ENCODE measurements around the gene C16orf95. TPM values are rescaled to one million over a fixed set of nuclear protein-coding genes. Genes with fewer than 3 reads are reported as not detected.
"Not testable (repeated sequence)": the region's sequence is repeated elsewhere in the genome, so short reads cannot be mapped to it uniquely, and the experiment has no call there.

C16orf95 gene
- total RNA-seq, 1 experiment from 2014 or later: 8.0 TPM

- DNase-seq (ENCODE audit: low spot score): no peak
Observed at GRCh38 chr16:87346517-87347060, 29.4 kb upstream of the C16orf95 start.

GRCh38 chr16:87345726-87346424 lies 28.7 kb upstream of the C16orf95 start:
- no peak for DNase-seq (ENCODE audit: low spot score)

GRCh38 chr16:87344931-87345631 lies 27.9 kb upstream of the C16orf95 start:
- no peak for DNase-seq (ENCODE audit: low spot score)

DNA sequence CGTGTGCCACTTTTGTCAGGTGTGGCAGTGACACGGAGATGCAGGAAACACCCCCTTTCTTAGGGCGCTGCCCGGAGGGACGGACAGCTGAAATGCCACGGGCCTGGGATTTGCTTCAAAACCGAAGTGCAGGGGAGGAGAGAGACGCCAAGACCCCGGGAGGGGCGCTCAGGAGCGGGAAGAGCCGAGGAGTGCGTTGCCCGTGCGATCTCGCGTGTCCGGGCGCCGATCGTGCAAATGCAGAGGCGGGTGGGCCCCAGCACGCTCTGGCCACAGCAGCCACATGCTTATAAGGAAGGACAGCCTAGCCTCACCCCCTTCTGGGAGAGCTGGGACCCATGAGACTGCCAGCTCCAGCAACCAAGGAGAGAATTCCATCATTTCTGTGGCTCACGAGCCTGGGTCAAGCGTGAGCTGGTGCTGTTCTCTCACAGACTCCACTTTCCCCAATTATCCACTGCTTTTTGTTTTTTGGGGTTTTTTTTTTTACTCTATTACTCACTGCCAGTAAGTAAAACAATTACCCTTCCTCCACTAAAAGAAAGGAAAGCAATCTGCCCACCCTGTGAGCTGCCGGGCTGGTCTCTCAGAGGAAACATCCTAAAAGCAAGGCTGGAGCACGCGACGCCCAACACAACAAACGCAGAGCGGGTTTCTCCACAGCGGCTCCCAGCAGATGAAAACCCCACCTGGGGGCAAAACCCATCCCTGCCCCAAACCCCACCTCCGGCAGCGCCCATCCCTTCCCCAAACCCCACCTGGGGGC lies 27.2 kb upstream of the C16orf95 start:
- no peak for DNase-seq (ENCODE audit: low spot score)

DNA sequence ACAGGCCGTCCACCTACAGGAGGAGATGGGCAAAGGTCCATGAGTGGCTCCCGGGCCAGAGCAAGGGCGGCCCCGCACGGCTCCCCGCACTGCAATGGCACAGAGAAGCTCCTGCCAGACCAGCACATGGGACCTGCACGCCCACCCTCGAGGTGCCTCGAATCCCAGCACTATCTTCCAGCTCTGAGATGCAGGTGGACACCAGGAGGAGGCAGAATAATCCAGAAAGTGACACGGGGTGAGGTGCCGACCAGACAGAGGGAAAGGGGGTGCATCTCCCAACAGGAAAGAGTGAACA lies 26.5 kb upstream of the C16orf95 start:
- no peak for DNase-seq (ENCODE audit: low spot score)

- no peak for DNase-seq (ENCODE audit: low spot score)
Observed at GRCh38 chr16:87342978-87343752, 26.0 kb upstream of the C16orf95 start.

- DNase-seq (ENCODE audit: low spot score): no peak
Observed at GRCh38 chr16:87342504-87342903, 25.3 kb upstream of the C16orf95 start.

GRCh38 chr16:87340198-87340597 lies 23.0 kb upstream of the C16orf95 start:
- no peak for DNase-seq (ENCODE audit: low spot score)

- not testable (repeated sequence) for DNase-seq (ENCODE audit: low spot score)
Observed at GRCh38 chr16:87339724-87340105, 22.5 kb upstream of the C16orf95 start.

DNA sequence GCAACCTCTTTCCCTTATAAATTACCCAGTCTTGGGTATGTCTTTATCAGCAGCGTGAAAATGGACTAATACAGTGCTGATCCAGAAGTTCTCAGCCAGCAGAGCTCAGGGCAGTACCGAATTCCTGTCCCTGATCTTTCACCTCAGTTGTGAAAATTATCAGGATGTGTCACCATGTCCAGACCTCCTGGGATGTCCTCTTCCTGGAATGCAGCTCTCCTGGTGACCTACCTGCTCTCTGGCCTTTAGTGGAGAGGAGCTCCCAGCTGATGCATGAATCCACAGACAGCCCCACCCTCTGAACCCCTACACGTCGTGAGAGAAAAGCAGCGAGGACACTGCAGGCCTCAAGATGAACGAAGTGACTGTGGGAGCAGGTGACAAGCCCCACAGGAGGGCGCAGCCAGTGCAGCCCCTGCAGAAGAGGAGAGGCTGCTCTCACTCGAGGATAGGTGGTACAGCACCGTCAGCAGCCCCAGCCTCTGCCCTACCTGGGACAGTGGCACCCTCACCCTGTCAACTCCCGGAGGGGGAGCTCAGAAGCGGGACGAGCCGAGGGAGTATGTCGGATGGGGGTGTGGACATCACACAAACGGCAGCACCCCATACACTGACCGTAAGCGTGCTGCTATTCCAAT lies 22.0 kb upstream of the C16orf95 start:
- no peak for DNase-seq (ENCODE audit: low spot score)

GRCh38 chr16:87338155-87338765 lies 21.1 kb upstream of the C16orf95 start:
- DNase-seq (ENCODE audit: low spot score): no peak

DNA sequence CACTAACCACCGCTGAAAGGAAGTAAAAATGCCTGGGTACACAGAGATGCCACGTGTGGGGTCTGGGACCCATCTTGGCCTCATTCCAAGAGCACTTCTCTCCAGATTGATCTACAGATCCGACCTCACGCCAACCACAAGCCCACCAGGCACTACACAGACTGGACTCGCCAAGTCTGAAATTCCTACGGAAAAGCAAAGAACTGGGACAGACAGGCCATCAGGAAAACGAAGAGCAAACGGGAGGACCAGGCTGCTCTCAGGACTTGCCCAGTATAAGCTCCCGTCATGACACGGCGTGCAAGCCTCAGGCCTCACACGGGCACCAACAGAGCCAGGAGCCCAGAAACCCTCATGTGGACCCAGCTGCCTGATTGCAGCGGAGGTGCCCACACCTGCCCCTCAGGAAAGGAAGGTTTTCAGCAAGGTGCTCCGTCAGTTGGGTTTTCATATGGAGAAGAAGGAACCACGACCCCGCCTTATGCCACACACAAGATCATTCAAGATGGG lies 20.1 kb upstream of the C16orf95 start:
- DNase-seq (ENCODE audit: low spot score): no peak

DNA sequence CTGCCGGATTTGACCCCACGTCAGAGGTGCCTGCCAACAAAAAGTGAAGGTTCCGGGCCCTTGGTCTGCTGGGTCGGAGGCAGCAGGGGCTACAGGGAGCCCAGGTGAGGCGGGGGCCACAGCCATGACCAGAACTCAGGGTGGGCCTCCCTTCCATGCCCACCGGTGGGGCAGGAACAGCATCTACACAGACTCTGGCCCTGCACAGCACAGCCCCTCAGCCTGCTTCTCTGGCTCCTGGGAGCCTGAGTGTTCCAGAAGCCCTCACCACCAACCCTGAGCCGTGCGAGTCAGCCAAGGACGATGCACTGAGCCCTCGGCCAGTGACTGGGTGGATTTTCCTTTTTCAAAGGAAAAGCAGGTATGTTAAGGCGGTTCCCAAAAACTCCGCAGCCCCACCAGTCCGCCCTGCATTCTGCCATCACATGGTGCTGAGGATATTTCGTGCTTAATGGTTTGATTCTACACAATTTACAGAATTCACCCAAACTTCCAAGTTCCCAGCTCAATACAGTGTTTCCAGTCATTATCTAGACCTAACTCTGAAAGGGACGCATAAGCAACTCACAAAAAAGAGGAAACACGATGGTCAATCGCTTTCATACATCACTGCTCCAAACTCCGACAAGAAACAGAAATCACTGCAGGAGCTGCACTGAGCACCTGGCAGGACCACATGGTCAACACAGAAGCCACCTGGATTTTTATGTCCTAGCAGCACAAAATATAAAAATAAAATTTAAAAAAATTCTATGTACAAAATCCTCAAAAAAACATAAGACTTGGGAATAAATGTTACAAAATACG lies 19.4 kb upstream of the C16orf95 start:
- no peak for DNase-seq (ENCODE audit: low spot score)

DNA sequence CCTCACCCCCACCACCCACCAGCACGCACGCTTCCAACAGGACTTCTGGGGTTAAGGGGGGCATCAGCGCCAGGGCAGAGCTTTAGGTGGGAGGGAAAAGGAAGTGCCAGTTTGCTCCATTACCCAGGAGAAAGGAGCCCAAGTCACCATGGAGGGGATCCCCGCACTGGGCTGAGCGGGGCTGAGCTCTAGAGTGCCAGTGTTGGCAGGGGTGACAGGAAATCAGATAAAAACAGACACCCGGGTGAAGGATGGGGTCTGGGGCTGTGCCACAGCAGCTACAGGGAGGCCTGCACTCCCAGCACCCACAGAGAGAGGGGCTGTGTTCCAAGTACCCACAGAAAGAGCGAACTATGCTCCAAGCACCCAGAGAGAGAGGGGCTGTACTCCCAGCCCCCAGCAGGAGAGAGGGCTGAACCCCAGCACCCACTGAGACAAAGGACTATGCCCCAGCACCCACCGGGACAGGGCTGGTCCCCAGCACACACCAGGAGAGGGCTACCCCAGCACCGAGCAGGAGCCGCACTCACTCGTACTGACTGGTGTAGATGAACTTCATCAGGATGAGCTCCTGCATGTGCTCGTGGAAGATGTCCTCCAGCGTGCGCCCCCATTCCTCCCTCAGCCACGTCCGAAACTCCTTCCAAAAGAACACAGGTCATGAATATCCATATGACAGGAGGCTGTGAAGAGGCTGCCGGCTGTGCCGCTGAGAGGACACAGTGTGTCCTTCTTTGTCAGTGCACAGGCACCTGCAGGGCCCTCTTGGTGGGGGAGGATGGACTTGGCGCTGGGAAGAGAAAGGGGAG lies 18.6 kb upstream of the C16orf95 start:
- DNase-seq (ENCODE audit: low spot score): no peak

GRCh38 chr16:87334651-87335624 lies 17.7 kb upstream of the C16orf95 start:
- DNase-seq (ENCODE audit: low spot score): no peak

GRCh38 chr16:87333581-87334331 lies 16.6 kb upstream of the C16orf95 start:
- DNase-seq (ENCODE audit: low spot score): no peak

DNA sequence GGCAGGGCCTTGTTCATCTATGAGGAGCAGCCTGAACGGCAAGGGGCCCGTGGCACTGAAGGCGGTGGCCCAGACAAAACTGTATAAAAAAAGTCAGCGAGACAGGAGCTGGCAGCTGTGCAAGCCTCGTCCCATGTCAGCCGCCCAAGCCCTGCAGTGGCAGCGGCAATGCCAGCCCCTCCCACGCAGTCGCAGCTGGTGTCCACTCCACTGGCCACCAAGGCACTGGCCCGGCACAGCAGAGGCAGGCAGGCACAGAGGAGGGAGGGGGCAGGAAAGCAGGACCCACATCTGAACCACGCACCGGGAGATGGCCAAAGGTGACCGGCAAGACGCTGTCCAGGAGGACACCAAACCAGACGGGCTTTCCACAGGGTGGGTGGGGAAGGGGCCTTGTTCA lies 15.9 kb upstream of the C16orf95 start:
- DNase-seq (ENCODE audit: low spot score): no peak

Data from H4 (cell line).